DMS 273 (cell line): ENCODE results near the gene PLS3.
"Not testable (repeated sequence)": the region's sequence is repeated elsewhere in the genome, so short reads cannot be mapped to it uniquely, and the experiment has no call there.

ENCODE experiments used
- DNase-seq: peaks from one replicate; lab custom pipeline; 2025; ENCODE audit not compliant: unreplicated experiment; lab: John Stamatoyannopoulos, UW

PLS3 gene

DNA sequence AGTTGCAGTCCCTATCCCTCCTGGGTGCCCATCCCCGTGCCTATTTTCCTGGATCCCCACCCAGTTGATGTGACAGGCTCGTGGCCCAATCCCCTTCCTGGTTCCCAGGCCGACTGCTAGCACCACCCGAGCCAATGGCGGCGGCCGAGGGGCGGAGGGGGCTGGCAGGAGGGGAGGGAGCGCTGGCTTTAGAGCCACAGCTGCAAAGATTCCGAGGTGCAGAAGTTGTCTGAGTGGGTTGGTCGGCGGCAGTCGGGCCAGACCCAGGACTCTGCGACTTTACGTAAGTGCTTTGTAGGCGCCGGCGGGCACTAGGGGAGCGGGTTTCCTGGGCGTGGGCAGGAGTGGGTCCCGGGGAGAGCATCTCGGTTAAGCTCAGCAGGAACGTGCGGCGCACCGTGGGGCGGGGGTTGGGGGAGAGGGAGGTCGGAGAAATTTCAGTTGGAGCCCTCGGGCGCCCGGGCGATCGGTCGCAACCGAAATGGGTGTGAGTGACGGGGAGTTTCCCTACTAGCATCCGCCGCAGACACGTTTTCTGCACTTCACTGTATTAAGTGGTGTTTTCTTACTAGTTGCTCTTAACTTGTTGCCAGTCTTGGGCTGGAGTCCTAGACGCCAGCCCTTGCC is at the start of gene PLS3:
TSS of gene PLS3 (plus strand) at position 197 of the 627 bp plus-strand sequence. CDS start 49,077 bp downstream, outside the sequence.
- peak; percentile 87 for DNase-seq

- DNase-seq: no peak
Observed at GRCh38 chrX:115518113-115518512, 42.9 kb upstream of the PLS3 start.

GRCh38 chrX:115521741-115522140 is 39.2 kb upstream of the PLS3 start:
- DNase-seq: no peak

DNA sequence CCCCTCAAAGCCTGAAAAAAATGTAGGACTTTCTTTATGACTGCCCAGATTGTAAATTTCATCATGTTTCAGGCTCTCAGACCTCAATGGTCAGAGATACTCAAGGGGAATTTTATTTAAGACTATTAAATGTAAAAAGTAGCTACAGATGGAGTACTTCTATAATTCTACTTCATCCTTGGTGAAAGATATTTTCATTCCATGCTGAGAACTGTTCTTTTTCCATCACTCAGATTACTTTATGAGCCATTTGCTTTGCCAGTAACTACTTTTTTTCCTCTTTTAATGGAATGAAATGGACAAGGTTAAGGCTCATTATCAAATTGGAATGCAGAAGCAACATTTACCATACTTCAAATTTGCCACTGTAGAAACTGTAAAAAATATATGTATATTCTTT is 38.0 kb upstream of the PLS3 start:
- DNase-seq: no peak

GRCh38 chrX:115525486-115525885 is 35.5 kb upstream of the PLS3 start:
- no peak for DNase-seq

DNA sequence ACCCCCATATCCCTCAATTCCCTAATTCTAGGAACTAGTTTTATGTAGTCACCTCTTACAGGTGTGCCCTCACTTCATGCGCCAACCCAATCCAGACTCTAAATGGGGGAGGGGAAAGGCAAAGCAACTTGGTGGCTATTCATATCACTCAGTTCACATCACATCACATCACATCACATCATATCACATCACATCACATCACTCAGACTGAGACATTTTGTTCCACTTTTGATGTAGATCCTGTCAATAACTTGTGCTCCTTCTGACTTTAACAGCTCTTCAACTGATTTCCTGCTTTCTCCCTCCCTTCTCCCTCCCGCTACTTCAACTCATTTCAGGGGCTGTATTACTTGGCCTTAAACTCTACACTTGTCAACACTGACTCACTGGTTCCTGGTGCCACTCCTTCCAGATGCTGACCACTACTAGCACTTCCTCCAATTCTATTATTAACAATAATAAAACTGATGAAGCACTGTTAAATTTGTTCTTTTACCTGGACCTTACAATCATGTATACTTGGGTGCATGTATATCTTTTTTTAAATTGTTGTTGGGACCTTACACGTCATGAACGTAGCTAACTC is 29.1 kb upstream of the PLS3 start:
- DNase-seq: no peak

DNA sequence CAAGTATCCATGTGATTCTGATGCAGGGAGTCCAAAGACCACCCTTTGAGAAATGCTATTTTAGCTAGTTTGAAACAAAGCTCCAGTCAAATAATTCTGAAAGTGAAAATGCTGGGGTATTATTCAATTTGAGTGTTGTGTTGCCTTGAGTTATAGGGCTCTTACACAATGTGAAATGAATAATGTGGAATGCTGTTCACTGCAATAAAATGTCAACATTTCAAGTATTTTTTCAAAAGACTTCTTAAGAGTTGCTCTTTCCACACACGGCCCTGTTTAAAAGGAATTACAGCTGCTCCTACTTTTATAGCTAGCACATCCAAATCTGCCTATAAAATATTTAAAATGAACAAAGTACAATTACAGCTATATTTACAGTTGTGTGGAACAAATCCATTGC is 27.5 kb upstream of the PLS3 start:
- no peak for DNase-seq

- no peak for DNase-seq
Observed at GRCh38 chrX:115534383-115534782, 26.6 kb upstream of the PLS3 start.

GRCh38 chrX:115535421-115535820 is 25.6 kb upstream of the PLS3 start:
- no peak for DNase-seq

DNA sequence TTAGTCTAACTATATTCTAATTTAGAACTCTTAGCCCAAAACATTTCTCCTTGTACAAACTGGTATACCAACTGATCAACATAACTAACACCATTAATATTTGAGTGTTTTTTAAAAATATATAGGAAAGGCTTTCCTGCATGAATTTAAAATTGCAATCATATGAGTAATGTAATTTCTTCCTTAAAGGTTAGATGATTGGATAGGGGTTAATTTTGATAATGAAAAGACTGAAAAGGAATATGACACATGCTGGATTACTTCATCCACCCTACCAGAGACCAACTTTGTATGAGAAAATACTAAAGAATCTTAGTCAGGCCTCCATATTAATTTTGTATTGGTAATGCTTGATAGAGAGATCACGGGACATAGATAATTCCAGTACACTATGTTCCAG is 25.1 kb upstream of the PLS3 start:
- DNase-seq: no peak

- no peak for DNase-seq
Observed at GRCh38 chrX:115539841-115540240, 21.1 kb upstream of the PLS3 start.

GRCh38 chrX:115541045-115541444 is 19.9 kb upstream of the PLS3 start:
- DNase-seq: not testable (repeated sequence)

GRCh38 chrX:115547448-115547847 is 13.5 kb upstream of the PLS3 start:
- DNase-seq: peak; percentile 20

DNA sequence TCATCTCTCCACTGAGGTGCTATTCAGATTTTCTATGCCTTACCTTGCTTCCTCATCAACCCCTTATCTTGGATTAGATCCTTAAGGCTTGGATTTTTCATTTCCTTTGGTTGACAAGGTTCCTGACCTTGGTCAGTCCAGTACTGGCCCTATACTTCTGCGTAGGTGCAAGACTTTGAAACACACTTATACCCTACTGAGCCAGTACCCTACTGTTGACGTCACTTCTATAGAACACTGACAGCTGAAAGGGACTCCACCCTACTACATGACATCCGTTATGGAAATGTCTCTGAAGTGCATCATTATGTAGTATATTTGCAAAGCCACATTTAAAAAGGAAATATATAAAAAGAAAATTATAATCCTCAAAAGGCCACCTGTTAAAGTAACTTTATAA is 12.0 kb upstream of the PLS3 start:
- DNase-seq: no peak

DNA sequence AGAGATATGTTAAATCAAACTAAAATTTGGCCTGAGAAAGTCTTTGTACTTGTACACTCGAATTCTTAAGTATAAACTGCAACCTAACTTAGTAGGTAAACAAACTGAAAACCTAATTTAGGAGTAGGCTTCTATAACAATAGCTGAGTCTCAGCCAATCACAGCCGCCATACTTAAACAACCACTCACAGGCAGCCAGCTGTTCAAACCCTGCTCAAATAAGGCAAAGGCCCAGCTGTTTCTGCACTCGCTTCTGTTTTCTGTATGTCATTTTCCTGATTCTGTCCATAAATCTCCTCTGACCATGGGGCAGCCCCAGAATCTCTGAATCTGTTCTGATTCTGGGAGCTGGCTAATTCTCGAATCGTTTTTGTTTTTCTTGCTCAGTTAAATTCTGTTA is 7.8 kb upstream of the PLS3 start:
- DNase-seq: no peak

GRCh38 chrX:115559672-115560071 is 1.3 kb upstream of the PLS3 start:
- no peak for DNase-seq

DNA sequence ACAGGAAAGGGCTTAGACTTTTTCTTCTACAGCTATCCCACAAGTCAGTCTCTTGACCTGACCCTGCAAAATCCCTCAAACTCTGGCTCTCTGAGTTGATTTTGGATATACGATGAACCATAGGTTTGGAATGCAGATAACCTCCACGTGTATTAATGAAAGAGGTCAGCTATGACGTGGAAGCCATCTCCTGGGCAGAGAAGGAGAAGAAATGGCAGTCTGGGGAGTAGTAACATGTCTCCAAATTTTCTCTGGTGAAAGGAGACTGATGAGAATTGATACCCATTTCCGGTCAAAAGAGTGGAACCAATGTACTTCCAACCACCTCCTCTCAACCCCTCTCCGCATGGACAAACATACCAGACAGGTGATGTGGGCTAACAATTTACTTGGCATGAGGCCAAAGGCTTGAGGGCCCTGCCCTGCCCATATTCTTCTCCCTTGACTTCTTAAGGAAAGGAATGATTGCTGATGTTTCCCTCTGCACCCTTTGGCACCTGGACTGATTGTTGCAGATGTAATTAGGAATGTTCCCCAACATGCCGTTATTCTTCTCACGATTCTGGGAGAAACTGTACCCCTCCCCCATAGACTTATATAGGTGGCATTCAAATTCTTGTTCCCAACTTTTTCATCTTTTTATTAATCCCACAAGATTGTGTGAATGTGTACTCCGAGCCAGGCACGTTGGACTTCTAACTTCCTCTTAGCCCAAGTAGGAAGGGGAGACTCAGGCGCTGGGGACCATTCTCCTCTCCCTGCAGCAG is 580 bp upstream of the PLS3 start:
- DNase-seq: no peak

DNA sequence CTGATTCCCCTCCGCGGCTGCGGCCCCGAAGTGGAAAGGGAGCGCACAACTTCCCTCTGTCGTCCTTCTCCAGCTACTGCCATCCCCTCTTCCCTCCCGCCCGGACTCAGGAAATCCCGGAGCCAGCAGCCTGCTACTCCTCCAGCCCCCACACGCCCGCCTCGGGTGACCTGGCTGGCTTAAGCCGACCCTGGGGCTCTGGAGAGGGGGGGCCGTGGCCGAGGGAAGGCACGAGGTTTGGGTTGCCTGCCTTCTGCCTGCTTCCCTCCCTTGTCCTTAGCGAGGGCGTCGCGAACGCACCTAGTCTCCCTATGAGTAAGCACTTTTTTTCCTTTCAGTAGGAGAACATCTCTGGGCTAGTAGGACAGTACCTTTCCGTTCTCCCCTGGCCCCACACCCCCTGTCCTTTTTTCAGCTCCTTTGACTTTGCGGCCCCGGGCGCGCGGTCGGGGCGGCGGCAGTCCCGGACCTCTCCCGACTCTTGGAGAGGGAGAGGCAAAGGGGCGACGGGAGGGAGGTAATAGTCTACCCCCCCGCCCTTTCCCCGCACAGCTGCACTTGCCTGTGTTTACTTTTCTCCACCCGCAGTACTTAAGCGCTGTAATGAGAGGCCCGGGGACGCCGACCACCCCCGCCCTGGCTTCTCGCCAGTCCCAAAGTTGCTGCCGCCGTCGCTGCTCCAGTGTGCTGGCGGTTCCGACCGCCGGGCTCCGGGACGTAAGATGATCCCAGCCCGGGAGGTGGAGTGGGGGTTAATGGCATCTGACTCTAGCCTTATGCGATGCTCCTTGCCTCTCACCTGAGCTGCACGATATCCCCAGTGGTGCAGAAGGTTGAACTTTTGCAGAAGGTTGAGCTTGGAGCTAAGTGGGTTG is 868 bp downstream of the PLS3 start:
- peak; percentile 65 for DNase-seq

DNA sequence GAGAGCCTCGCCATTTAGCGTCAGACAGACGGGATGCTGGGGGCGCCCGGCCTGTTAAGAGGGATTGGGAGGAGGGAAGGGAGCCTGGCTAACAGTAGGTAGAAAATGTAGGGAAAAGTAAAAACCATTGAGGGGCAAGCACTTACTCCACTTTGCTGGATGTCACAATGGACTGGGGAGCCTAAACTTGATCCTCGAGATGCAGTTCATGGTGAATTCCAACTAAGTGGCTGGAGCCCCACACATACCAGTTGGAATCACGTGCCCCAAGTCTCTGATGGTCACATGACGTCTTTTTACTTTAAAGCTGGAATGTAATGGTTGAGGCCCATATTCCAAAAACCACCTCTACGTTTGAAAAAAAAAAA is 1.5 kb downstream of the PLS3 start:
- DNase-seq: no peak

DNA sequence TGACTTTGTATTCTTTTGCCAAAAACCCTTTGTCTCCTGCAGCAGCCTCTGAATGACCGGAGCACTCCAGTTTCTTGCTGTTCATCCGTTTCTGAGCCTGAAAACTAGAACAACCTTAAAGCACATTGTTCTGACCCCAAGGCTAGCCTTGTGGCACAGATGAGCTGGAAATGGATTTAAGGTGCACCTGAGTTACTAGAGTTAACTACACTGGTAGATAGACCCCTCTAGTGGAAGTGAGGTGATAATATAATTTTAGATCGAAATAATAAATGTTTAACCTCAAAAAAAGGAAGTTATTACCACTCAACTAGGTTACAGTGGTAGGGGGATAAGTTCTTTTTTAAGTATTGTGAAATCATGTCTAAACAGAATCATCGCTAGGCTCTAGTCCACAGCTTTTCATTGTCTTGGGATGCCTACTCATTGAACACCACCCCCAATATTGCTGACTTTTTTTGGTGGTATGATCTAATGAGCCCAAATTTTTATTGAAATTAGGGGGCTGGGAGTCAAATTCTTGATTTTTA is 2.7 kb downstream of the PLS3 start:
- DNase-seq: no peak

GRCh38 chrX:115564243-115564642 is 3.3 kb downstream of the PLS3 start:
- no peak for DNase-seq
